Muscle of leg (tissue), 11 donors: ENCODE data around the gene TPP2. TPM values are rescaled to one million over a fixed set of nuclear protein-coding genes. Genes with fewer than 3 reads are reported as not detected.

Experiments
- DNase-seq: peaks from one replicate; pipeline ENCODE4 v3.0.0; 2013
- H3K27ac ChIP-seq: one replicate; pipeline ENCODE4 v1.5.1; 2013; ENCODE audit warnings: mild to moderate bottlenecking, low read length, control low read depth
- H3K27me3 ChIP-seq: one replicate; pipeline ENCODE4 v1.6.1; 2013; ENCODE audit warnings: low read length; ENCODE audit not compliant: control insufficient read depth, insufficient read depth
- H3K36me3 ChIP-seq: one replicate; pipeline ENCODE4 v1.6.1; 2013; ENCODE audit warnings: low read length; ENCODE audit not compliant: control insufficient read depth, insufficient read depth
- H3K4me1 ChIP-seq: one replicate; pipeline ENCODE4 v1.6.1; 2013; ENCODE audit warnings: low read length; ENCODE audit not compliant: control insufficient read depth, insufficient read depth
- H3K4me3 ChIP-seq: one replicate; pipeline ENCODE4 v1.5.1; 2013; ENCODE audit warnings: low read length, control low read depth
- H3K9me3 ChIP-seq: replicated peaks from 2 replicates; pipeline ENCODE4 v1.6.1; 2013; ENCODE audit warnings: low read depth, low read length; ENCODE audit not compliant: control insufficient read depth
- WGBS: methylation state at CpG from one replicate; pipeline ENCODE4 v1.1.5; 2013; ENCODE audit warnings: missing lambda C conversion rate; ENCODE audit not compliant: insufficient coverage; 5-methylcytosine and 5-hydroxymethylcytosine counted together
- polyA plus RNA-seq, 8 donors: library from polyadenylated mRNA; unstranded; fragments of 120-200 nt; gene quantifications; one replicate each; pipeline versions ENCODE4 v1.2.1 to v1.2.3, GENCODE V29; 2013; ENCODE audit warnings: inconsistent platforms in 1 of 8, low replicate concordance in 1 of 8; ENCODE audit not compliant: insufficient read length in 8 of 8, insufficient read depth in 1 of 8
- total RNA-seq: library from RNA; stranded (reverse); fragments of 120-200 nt; gene quantifications from one replicate; pipeline ENCODE4 v1.2.4, GENCODE V29; 2013

Gene TPP2
- total and polyA plus RNA-seq, 9 donors: 28.6 to 71.5 (median 50.2) TPM

GRCh38 chr13:102709536-102709935 lies 112.8 kb downstream of the TPP2 start:
- Histone ChIP-seq H3K9me3 (peaks cover 2% of the 10 kb centered on the region), H3K4me1 (no peaks in the 10 kb centered on the region), H3K4me3 (no peak overlapping the region), H3K27me3 (peaks cover 2% of the 10 kb centered on the region), H3K36me3 (no peaks in the 10 kb centered on the region), H3K27ac (no peak overlapping the region)
- DNase-seq: no peak

DNA sequence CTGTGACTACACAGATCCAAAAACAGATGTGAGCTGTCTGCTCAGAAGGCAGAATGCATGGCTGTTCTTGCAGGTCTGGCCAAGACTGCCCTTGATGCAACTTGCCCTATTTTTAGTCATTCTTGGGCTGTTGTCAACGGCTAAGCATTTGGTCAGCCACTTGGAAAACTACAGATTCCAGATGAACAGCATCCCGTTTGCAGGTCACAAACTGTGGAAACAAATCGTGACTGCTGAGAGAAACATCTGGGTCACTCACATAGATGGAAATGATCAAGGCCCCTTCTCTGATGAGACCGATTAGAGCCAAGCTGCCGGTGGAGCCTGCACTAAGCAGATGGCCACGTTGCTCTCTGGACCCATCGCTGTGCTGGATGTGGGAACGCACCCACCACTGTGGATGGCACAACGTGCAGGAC lies 113.5 kb downstream of the TPP2 start:
- DNase-seq: peak; percentile 15
- H3K4me1 ChIP-seq: no peaks in the 10 kb centered on the region
- no peaks in the 10 kb centered on the region for H3K36me3 ChIP-seq
- H3K27me3 ChIP-seq: peaks cover 2% of the 10 kb centered on the region
- WGBS: 81% methylated on average over 9 of the region's 9 CpGs
- H3K4me3 ChIP-seq: no peak overlapping the region
- H3K27ac ChIP-seq: no peak overlapping the region
- peaks cover 2% of the 10 kb centered on the region for H3K9me3 ChIP-seq

- H3K27me3 ChIP-seq: no peaks in the 10 kb centered on the region
- no peaks in the 10 kb centered on the region for H3K4me1 ChIP-seq
- no peaks in the 10 kb centered on the region for H3K9me3 ChIP-seq
- peak; percentile 20 for DNase-seq
- whole genome bisulfite sequencing: no CpG with 5 or more reads among the region's 1 CpG
- no peak overlapping the region for H3K4me3 ChIP-seq
- H3K36me3 ChIP-seq: no peaks in the 10 kb centered on the region
- no peak overlapping the region for H3K27ac ChIP-seq
Measured at GRCh38 chr13:102715447-102715846, 118.7 kb downstream of the TPP2 start.

DNA sequence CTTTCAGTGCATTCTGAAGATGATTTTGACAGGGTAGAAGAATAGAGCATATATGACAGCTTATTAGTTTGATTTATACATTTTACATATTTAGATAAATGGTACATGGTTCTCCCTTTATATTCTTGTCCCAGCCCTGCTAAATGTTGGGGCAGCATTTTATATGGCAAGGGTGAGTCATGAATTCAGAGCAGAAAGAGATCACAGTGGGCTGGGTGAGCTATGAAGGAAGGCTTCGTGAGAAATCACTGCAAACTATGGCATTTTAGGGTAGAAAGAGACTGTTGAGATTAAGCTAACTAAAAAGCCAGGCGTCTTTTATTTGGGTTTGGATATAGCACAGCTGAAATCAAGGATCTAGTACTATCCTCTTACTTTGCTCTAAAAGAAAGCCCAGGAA lies 122.0 kb downstream of the TPP2 start:
- no peaks in the 10 kb centered on the region for H3K9me3 ChIP-seq
- no peak for DNase-seq
- H3K36me3 ChIP-seq: no peaks in the 10 kb centered on the region
- no peak overlapping the region for H3K4me3 ChIP-seq
- no peak overlapping the region for H3K27ac ChIP-seq
- no peaks in the 10 kb centered on the region for H3K4me1 ChIP-seq
- WGBS: 100% methylated on average over 1 of the region's 2 CpGs
- H3K27me3 ChIP-seq: no peaks in the 10 kb centered on the region

DNA sequence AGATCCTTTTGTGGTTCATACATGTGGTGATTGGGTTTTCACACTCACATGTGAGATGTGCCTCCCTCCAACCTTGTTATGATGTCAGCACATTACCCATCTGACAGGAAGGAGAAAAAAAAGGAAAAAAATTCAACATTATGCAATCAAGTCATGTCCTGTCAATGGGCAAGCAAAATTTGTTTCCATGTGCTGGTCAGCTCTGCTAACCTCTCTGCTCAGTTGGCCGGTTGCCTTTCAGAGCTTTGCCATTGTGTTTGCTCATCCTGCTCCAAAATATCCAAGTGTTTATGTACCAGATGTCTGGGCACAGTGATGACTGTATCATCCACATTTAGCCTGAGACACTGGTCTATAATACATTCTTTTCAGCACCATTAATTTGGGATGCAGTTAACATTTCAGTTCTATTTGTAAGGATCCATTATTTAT lies 125.0 kb downstream of the TPP2 start:
- H3K27ac ChIP-seq: no peak overlapping the region
- WGBS: no CpG with 5 or more reads among the region's 1 CpG
- H3K4me3 ChIP-seq: no peak overlapping the region
- no peaks in the 10 kb centered on the region for H3K4me1 ChIP-seq
- H3K27me3 ChIP-seq: no peaks in the 10 kb centered on the region
- no peaks in the 10 kb centered on the region for H3K36me3 ChIP-seq
- DNase-seq: peak; percentile 26
- H3K9me3 ChIP-seq: no peaks in the 10 kb centered on the region

- H3K36me3 ChIP-seq: no peaks in the 10 kb centered on the region
- DNase-seq: peak; percentile 65
- H3K9me3 ChIP-seq: no peaks in the 10 kb centered on the region
- H3K27me3 ChIP-seq: no peaks in the 10 kb centered on the region
- no peak overlapping the region for H3K4me3 ChIP-seq
- no CpG with 5 or more reads among the region's 6 CpGs for WGBS
- H3K27ac ChIP-seq: no peak overlapping the region
- H3K4me1 ChIP-seq: no peaks in the 10 kb centered on the region
Measured at GRCh38 chr13:102724923-102725322, 128.1 kb downstream of the TPP2 start.

DNA sequence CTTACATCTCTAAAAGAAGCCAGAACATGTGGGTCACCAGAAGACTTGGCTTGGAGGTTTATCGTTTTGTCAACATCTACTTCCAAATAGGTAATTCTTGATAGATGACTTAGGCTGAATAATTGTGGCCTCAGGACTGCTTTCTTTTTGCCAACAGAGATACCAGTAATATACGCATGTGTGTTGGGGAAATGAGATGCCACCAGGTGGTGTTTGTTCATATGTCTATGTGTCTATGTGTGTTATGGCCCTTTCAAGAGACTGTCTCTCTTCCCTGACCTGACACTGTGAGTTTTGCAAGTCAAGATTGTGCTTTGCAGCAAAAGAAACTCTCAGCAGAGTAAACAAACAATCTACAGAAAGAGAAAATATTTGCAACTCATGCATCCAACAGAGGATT lies 129.6 kb downstream of the TPP2 start:
- Histone ChIP-seq H3K27me3 (no peaks in the 10 kb centered on the region), H3K4me3 (no peak overlapping the region)
- no CpG with 5 or more reads among the region's 2 CpGs for WGBS

More for the DNA sequence above, 129.6 kb downstream of the TPP2 start:
- DNase-seq: no peak
- Histone ChIP-seq H3K9me3 (no peaks in the 10 kb centered on the region), H3K36me3 (no peaks in the 10 kb centered on the region), H3K4me1 (no peaks in the 10 kb centered on the region), H3K27ac (no peak overlapping the region)

Other genes with a start within 250 kb of the TPP2 start
- 2.1 TPM for gene FGF14, start 194.9 kb upstream of the TPP2 start, total RNA-seq
- 1 to 10 TPM in 3 of 8 donors, under 1 TPM in 5; 0.09 to 1.3 (median 0.74) TPM for gene FGF14, start 194.9 kb upstream of the TPP2 start, polyA plus RNA-seq
- gene METTL21C, start 98.1 kb downstream of the TPP2 start, total RNA-seq: 35.8 TPM
- gene METTL21C, start 98.1 kb downstream of the TPP2 start, polyA plus RNA-seq: 10 to 100 TPM; 14.6 to 50.1 (median 21.5) TPM
- gene TEX30, start 176.8 kb downstream of the TPP2 start, total RNA-seq: 11.4 TPM
- gene TEX30, start 176.8 kb downstream of the TPP2 start, polyA plus RNA-seq: 10 to 100 TPM; 12.3 to 16.4 (median 14.3) TPM
- gene POGLUT2, start 202.0 kb downstream of the TPP2 start, total RNA-seq: 23.5 TPM
- gene POGLUT2, start 202.0 kb downstream of the TPP2 start, polyA plus RNA-seq: 10 to 100 TPM; 21.0 to 39.6 (median 25.8) TPM
- gene BIVM, start 202.1 kb downstream of the TPP2 start, total RNA-seq: 25.2 TPM
- 10 to 100 TPM; 25.6 to 36.7 (median 29.7) TPM for gene BIVM, start 202.1 kb downstream of the TPP2 start, polyA plus RNA-seq
- 47.4 TPM for gene ERCC5, start 249.0 kb downstream of the TPP2 start, total RNA-seq
- gene ERCC5, start 249.0 kb downstream of the TPP2 start, polyA plus RNA-seq: 10 to 100 TPM; 34.1 to 42.5 (median 39.1) TPM